HepG2 (cell line): ENCODE measurements around the gene ATG7. TPM values are rescaled to one million over a fixed set of nuclear protein-coding genes. Genes with fewer than 3 reads are reported as not detected.

Experiments used
- ATAC-seq: fragments of 200-7000 bp; cut with Tn5 transposase; 3 replicates; pipeline ENCODE4 v1.9.1; 2020; ENCODE audit warnings: mild to moderate bottlenecking, moderate library complexity
- BruUV-seq: library from RNA; stranded (reverse); fragments of 400-500 nt; replicated peaks from 2 replicates; lab custom pipeline; 2021; lab: Mats Ljungman, UMichigan
- CTCF ChIA-PET: fragments of 300-600 bp; formaldehyde crosslinking; extraction: SDS; loops from one replicate; lab custom pipeline; 2021; ENCODE audit warnings: low total read pairs, inconsistent platforms, low intra/inter-chr PET ratio; lab: Yijun Ruan, JAX
- POLR2A ChIA-PET: fragments of 350-600 bp; sonication (Branson Sonifier 250); formaldehyde crosslinking; loops from one replicate; lab custom pipeline; 2020; ENCODE audit warnings: antibody characterized with exemption, inconsistent platforms; lab: Yijun Ruan, JAX
- DNase-seq: peaks from one replicate; pipeline ENCODE4 v3.0.0-alpha.2; 2015; ENCODE audit warnings: low spot score
- FAIRE-seq: peaks from 3 replicates; lab custom pipeline; 2011; peaks lifted over from hg19 to GRCh38; lab: Jason Lieb, UNC
- H2AFZ ChIP-seq: one replicate; pipeline ENCODE4 v1.6.1; 2011; ENCODE audit warnings: low read length, inconsistent platforms
- H3K27ac ChIP-seq: fragments of 300-600 bp; 3 replicates; pipeline ENCODE4 v1.8.0; 2011; ENCODE audit warnings: mixed run types, mild to moderate bottlenecking, mixed read lengths, low read length, inconsistent platforms; ENCODE audit not compliant: insufficient read depth; ENCODE audit errors: extremely low read length
- H3K27me3 ChIP-seq, 2 experiments: fragments of 200-600 bp in 1 of 2; 2 replicates in 1 of 2; 3 replicates in 1 of 2; pipeline versions ENCODE4 v1.6.0 to v1.8.0; 2011; ENCODE audit warnings: low read length in 2 of 2, mild to moderate bottlenecking in 2 of 2, moderate library complexity in 2 of 2, inconsistent platforms in 1 of 2; ENCODE audit not compliant: insufficient read depth in 2 of 2, control insufficient read depth in 1 of 2
- H3K36me3 ChIP-seq, 2 experiments: fragments of 200-600 bp in 1 of 2; replicated peaks in 1 of 2; 2 replicates in 1 of 2; 3 replicates in 1 of 2; pipeline versions ENCODE4 v1.5.1 to v1.8.0; 2011; ENCODE audit warnings: low read length in 2 of 2, inconsistent platforms in 1 of 2; ENCODE audit not compliant: insufficient read depth in 2 of 2, control insufficient read depth in 1 of 2
- H3K4me1 ChIP-seq: 2 replicates; pipeline ENCODE4 v1.5.1; 2012; ENCODE audit warnings: low read length, inconsistent platforms; ENCODE audit not compliant: insufficient read depth
- H3K4me2 ChIP-seq: 2 replicates; pipeline ENCODE4 v1.6.0; 2011; ENCODE audit warnings: low read depth, low read length, inconsistent platforms
- H3K4me3 ChIP-seq, 3 experiments: fragments of 200-600 bp in 1 of 3; sonication (generic), shearing (Covaris generic) in 1 of 3; replicated peaks in 1 of 3; 2 replicates each; pipeline ENCODE4 v1.5.1; 2011 to 2016; ENCODE audit warnings: low read length in 3 of 3, inconsistent platforms in 2 of 3, low read depth in 2 of 3, mild to moderate bottlenecking in 2 of 3, control low read depth in 1 of 3, mixed read lengths in 1 of 3; ENCODE audit not compliant: insufficient read depth in 1 of 3
- H3K79me2 ChIP-seq: one replicate; pipeline ENCODE4 v1.6.1; 2011; ENCODE audit warnings: low read length, inconsistent platforms; ENCODE audit not compliant: insufficient read depth
- H3K9ac ChIP-seq: 2 replicates; pipeline ENCODE4 v1.6.0; 2011; ENCODE audit warnings: mild to moderate bottlenecking, low read depth, low read length, inconsistent platforms; ENCODE audit not compliant: insufficient read depth
- H3K9me3 ChIP-seq: 2 replicates; pipeline ENCODE4 v1.5.1; 2012; ENCODE audit warnings: mild to moderate bottlenecking, low read length
- H4K20me1 ChIP-seq: 2 replicates; pipeline ENCODE4 v1.6.0; 2011; ENCODE audit warnings: inconsistent platforms, mild to moderate bottlenecking, low read length, moderate library complexity; ENCODE audit not compliant: insufficient read depth
- AGO2 ChIP-seq: fragments of 200-400 bp; formaldehyde crosslinking; optimal IDR thresholded peaks from 2 replicates; pipeline ENCODE3; 2017; ENCODE audit warnings: mild to moderate bottlenecking, low read depth, low read length, moderate library complexity
- MIER2 ChIP-seq: IDR thresholded peaks from 2 replicates; pipeline ENCODE4 v1.6.1; 2016; ENCODE audit warnings: missing biosample characterization, missing genetic modification reagents
- POLR2G ChIP-seq: fragments of 200-400 bp; formaldehyde crosslinking; IDR thresholded peaks from 2 replicates; pipeline ENCODE4 v1.6.1; 2018; ENCODE audit warnings: mild to moderate bottlenecking, low read depth, low read length, moderate library complexity
- ZMYM3 ChIP-seq: sonication (generic); formaldehyde crosslinking; IDR thresholded peaks from 2 replicates; pipeline ENCODE4 v1.5.1; 2020; ENCODE audit warnings: mild to moderate bottlenecking, missing genetic modification reagents
- ZNF230 ChIP-seq: sonication (generic); formaldehyde crosslinking; IDR thresholded peaks from 2 replicates; pipeline ENCODE4 v1.4.0; 2020; ENCODE audit warnings: mild to moderate bottlenecking, missing genetic modification reagents
- ZNF768 ChIP-seq: sonication (generic); formaldehyde crosslinking; IDR thresholded peaks from 2 replicates; pipeline ENCODE4 v1.4.0; 2020; ENCODE audit warnings: missing genetic modification reagents
- WGBS: methylation state at CpG from one replicate; pipeline ENCODE4 v1.1.6; 2017; ENCODE audit warnings: low lambda C conversion rate; 5-methylcytosine and 5-hydroxymethylcytosine counted together
- in situ Hi-C: cut with HindIII; loops from 2 replicates; pipeline ENCODE4 v1.10.0; 2017; ENCODE audit warnings: low pct_unique_long_range_greater_than_20kb; ENCODE audit not compliant: extremely low pct_ligation_motif_present
- intact Hi-C: fragments of 100-400 bp; cut with micrococcal nuclease; formaldehyde crosslinking; loops from one replicate; pipeline ENCODE4 v1.10.0; 2022; ENCODE audit not compliant: unreplicated experiment
- polyA plus RNA-seq, 8 experiments: library from polyadenylated mRNA; depleted of rRNA in 3 of 8; stranded (reverse) in 7 of 8; unstranded in 1 of 8; fragments of >200 nt; fragmentation: Illumina TruSeq in 4 of 8; extraction: Trizol in 4 of 8; gene quantifications; 2 replicates each; pipeline versions ENCODE4 v1.2.1 to v1.2.3, GENCODE V29; 2011 to 2016; ENCODE audit warnings: low read depth in 4 of 8, missing spikeins in 1 of 8, mixed read lengths in 1 of 8; ENCODE audit not compliant: insufficient read depth in 1 of 8
- total RNA-seq, 5 experiments: library from RNA; depleted of rRNA; stranded (reverse); fragments of >200 nt; fragmentation: Illumina TruSeq; extraction: Trizol; gene quantifications; 2 replicates each; pipeline ENCODE4 v1.2.3, GENCODE V29; 2016; ENCODE audit warnings: low read depth in 1 of 5

The ATG7 gene
- total and polyA plus RNA-seq, 2 of the 13 experiments (the other 11 are each of a cell fraction or from before 2014, with no cell fraction given), result 7.8 to 22.1 TPM

DNA sequence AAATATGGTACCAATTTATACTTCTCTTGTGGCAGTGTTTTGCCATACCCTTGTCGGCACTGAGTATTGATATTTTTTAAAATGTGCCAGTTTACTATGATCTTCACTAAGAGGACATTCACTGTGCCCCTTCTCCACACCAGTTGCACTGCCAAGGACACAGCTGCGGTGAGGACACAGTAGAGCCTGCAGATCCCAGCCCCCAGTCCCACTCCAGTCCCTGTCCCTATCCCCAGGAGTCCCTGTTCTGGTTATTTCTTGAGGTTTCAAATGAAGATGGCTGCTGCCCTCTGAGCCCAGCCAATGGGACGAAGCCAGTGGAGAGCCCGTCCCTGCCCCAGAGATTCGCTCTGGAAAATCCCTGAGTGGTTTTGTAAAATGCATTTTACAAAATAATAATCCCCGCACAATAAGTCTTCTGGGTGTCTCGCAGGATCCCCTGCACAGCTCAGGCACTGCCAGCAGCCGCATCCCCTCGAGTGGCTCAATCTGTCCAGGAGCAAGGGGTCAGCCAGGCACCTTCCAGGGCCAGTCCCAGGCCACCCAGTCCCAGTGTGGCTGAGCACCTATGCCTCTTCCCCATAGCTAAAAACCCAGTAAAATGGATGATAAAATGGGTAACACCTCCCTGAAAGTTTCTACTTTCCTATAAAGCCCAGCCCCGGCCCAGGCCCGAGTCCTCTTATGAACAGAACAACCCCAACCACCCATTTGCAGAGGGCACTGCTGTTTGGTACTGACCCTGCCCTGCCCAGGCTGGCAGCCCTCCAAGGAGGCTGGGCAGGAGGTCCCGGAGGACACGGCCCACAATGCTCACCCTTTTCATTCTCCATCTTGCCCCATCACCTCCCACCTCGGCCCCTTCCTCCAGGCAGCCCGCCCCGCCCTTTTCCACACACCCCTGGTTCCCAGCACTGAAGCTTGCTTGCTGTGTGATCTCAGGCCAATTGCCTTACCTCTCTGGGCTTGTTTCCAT lies 280.4 kb downstream of the ATG7 start:
- ChIA-PET CTCF (no interaction called here), POLR2A (no interaction called here)
- no peak overlapping the region for H3K27ac ChIP-seq
- H3K9ac ChIP-seq, result no peak overlapping the region
- DNase-seq (no peak), FAIRE-seq (no peak), ATAC-seq (no peak; the same call in 2 of the 3 replicates)
- 0 out of 2 replicates have a peak, but pooled peaks cover 5% of the 10 kb centered on the region for H4K20me1 ChIP-seq
- H3K9me3 ChIP-seq, result no peaks in the 10 kb centered on the region
- H3K4me1 ChIP-seq, result no peaks in the 10 kb centered on the region
- no peak overlapping the region for H3K4me3 ChIP-seq
- H3K4me2 ChIP-seq, result no peak overlapping the region
- H3K79me2 ChIP-seq, result no peaks in the 10 kb centered on the region
- TF ChIP-seq AGO2, result peak; percentile 63
- TF ChIP-seq ZNF768 (CRISPR knock-in tag), result peak; percentile 93
- TF ChIP-seq POLR2G, result 0 out of 2 replicates have a peak, but pooled peaks have one; percentile 36
- no peak for TF ChIP-seq ZNF230 (CRISPR knock-in tag)
- 0 out of 2 replicates have a peak, but pooled peaks have one; percentile 42 for TF ChIP-seq ZMYM3
- no peak for TF ChIP-seq MIER2 (CRISPR knock-in tag)
- intact Hi-C loops (no loop called here), in situ Hi-C loops (no loop called here)
- peaks cover 18 to 37% of the 10 kb centered on the region in 2 experiments for H3K36me3 ChIP-seq
- H3K27me3 ChIP-seq, result no peaks in the 10 kb centered on the region
- BruUV-seq, result no TSS peak
- H2AFZ ChIP-seq, result no peak overlapping the region
- 98% methylated on average over 16 of the region's 16 CpGs for WGBS
